ENCODE results near the gene KRT14.
"Not testable (repeated sequence)": the region's sequence is repeated elsewhere in the genome, so short reads cannot be mapped to it uniquely, and the experiment has no call there.

The KRT14 gene

GRCh38 chr17:41586863-41587495 lies at the start of gene KRT14:
KRT14 (minus strand) TSS chr17:41586895; CDS start chr17:41586834, 61 bp downstream.
- DNase-seq: no peak

DNA sequence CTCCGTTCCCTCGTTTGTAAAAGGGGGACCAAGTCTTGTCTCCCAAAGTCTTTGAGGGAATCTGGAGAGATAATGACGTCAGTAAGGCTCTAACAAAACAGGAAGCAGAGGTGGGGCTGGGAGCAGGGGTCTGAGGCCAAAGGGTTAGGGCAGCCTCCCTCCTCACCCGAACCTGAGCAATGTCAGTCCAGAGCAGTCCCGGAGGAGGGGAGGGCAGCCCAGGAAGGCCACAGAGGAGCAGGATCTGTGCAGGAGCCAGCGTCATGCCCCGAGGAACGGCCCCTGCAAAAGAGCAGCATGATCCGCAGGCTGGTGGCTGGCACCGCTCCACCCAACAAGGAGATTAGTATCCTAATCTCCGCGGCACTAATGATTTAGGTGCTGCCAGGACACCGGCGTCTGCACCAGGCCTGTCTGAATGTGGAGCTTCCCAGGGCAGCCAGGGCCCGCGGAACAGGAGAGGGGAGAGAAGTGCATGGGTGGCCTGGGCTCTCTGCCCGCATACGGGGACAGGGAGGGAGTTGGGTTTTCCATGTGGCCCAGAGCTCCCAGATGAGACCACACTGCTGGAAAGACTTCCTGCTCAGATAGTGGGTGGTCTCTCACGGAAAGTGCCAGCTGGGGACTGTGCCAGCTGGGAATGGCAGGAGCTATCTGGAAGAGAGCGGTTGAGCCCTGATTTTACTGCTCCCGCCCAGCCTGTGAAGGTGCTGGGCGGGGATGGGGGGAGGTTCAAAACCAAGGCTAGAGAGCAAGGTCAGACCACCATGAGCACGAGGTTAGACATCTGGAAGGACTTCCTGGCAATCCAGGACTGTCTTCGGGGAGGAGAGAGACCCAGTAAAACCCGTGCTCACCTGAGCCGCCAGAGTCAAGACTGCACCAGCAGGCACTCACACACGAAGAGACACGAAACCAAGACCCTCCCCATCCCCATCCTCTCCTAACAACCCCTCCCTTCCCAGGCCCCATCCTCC lies 48.7 kb upstream of the KRT14 start:
- DNase-seq: no peak

GRCh38 chr17:41634639-41635038 lies 47.9 kb upstream of the KRT14 start:
- no peak for DNase-seq

DNA sequence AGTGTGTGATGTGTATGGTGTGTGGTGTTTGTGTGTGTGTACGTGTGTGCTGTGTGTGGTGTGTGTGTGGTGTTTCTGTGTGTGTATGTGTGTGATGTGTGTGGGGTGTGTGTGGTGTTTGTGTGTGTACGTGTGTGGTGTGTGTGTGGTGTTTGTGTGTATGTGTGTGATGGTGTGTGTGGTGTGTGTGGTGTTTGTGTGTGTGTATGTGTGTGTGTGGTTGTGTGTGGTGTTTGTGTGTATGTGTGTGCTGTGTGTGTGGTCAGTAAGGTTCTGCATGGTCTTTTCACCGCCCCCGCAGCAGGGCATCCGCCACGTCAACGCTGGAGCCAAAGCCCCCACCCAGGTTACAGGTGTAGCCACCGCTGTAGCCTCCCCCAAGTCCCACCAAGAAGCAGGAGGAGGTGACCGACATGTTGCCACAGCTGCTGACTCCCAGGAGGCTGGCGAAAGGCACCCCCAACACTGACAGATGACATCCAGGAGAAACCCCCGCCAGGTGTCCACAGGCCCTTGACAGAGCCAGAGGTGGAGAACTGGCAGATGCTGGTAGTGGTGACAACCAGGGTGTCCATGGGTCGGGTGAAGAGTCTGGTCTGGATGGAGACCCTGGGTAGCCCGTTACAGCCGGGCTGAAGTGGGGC lies 47.0 kb upstream of the KRT14 start:
- DNase-seq: no peak

DNA sequence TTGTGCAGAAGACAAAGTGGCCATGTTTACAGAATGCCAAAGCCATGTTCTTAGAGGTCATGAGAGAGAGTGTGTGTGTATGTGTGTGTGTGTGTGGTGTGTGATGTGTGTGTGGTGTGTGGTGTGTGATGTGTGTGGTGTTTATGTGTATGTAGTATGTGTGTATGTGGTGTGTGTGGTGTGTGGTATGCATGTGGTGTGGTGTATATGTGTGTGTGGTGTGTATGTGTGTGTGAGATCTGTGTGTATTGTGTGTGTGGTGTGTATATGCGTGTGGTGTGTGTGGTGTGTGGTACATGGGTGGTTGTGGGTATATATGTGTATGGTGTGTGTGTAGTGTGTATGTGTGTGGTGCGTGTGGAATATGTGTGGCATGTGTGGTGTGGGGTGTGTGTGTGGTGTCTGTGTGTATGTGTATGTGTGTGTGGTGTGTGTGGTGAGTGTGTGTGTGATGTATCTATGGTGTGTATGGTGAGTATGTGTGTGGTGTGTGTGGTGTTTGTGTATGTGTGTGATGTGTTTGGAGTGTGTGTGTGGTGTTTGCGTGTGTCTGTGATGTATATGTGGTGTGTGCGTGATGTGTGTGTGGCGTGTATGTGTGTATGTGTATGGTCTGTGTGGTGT lies 45.9 kb upstream of the KRT14 start:
- DNase-seq: no peak

DNA sequence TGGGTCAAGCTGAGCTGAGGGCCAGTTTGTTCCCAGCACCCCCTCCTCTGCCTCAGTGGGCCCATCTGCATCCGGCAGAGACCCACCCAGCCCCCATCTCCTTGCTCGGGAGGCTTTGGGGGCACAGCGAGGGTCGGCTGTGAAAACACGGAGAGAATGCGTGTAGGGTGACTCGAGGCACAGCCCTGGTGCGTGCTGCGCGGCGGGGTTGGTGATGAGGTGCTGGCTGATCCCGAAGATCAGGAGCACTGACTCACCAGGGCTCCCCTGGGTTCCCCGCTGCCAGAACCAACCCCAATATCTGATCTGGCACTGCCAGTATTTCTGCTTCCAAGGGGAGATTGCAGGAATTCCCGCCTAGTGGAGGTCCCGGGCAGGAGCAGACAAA lies 45.2 kb upstream of the KRT14 start:
- no peak for DNase-seq

- DNase-seq: no peak
Measured at GRCh38 chr17:41631025-41631897, 44.6 kb upstream of the KRT14 start.

DNA sequence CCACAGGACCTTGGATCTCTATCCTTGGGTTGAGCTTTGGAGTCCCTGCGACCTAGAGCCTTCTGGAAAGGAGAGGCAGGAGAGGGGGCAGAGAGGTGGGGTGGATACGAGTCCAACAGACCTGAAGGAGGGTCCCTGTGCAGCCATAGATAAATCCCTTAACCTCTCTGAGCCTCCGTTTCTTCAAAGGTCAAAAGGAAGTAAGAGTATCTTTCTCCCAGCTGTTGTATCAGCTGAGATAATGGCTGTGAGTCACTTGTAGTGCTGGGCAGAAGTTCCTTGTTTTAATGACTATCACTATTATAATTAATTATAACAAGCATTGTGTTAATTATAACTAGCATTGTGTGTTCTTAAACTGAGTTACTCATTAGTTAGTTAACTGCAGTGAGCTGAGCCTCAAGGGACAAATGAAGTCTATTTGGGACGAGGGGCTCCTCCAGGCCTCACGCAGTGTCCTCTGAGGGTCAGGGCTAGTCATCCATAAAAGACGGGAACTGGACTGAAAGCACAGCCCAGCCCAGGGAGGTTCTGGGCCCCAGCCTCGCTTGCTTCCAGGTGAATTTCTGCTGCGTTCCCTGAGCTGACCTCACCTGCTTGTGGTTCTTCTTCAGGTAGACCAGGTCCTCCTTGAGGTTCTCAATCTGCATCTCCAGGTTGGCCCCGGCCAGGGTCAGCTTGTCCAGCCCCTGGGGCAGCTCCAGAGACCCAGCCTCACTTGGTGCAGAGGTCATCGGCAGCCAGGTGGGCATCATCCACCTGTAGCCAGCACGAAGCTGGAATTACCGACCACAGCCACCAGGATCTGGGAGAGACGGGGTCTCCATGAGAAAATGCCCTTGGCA lies 43.4 kb upstream of the KRT14 start:
- no peak for DNase-seq

DNA sequence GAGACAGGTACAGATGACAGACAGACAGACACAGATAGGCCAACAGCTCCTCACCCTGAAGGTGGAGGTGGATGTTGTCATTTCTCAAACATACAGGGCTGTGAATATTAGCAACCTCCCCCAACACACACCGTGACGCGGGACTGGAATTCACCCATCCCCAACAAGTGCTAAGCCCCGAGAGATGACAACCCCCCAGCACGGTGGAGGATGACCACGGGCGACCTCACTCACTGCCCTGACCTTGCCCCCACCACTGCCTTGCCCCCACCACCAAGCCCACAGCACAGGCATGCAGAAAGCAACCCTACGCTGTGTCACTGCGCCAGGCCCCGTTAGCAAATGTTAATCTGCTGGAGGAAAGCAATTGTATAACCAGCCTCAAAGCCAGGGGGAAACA lies 42.6 kb upstream of the KRT14 start:
- no peak for DNase-seq

- DNase-seq: not testable (repeated sequence)
Measured at GRCh38 chr17:41628621-41629255, 42.0 kb upstream of the KRT14 start.

- not testable (repeated sequence) for DNase-seq
Measured at GRCh38 chr17:41628073-41628370, 41.3 kb upstream of the KRT14 start.

DNA sequence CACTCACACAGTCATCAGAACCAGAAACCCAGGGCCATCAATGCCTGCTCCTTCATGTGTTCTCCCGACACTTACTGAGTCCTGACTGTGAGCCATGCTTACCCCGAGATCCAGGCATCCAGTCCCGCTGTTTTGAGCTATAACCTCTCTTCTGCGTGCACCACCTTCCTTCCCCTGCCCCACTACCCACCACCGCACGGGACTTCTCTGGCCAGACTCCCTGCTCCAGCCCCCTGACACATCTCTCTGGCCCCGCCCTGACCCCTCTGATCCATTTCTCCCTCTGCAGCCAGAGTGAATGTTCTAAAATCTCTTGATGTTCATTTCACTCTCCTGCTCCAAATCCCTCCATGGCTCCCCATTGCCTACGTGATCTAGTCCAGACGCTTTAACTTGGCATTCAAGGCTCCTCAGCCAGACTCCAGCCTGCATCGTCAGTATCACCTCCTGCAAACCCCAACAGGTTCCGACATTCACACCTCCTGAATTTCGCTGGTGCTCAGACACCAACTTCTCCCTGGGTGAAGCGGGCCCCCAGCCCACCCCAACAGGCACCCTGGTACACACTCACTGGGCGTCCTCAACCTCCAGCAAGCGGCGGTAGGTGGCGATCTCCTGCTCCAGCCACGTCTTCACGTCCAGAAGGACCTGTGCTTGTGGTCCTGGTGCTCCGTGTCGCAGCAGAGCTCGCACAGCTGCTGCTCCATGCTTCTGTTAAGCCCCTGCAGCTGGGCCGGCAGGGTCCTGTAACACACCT lies 40.8 kb upstream of the KRT14 start:
- DNase-seq: no peak

GRCh38 chr17:41626914-41627295 lies 40.2 kb upstream of the KRT14 start:
- DNase-seq: not testable (repeated sequence)

DNA sequence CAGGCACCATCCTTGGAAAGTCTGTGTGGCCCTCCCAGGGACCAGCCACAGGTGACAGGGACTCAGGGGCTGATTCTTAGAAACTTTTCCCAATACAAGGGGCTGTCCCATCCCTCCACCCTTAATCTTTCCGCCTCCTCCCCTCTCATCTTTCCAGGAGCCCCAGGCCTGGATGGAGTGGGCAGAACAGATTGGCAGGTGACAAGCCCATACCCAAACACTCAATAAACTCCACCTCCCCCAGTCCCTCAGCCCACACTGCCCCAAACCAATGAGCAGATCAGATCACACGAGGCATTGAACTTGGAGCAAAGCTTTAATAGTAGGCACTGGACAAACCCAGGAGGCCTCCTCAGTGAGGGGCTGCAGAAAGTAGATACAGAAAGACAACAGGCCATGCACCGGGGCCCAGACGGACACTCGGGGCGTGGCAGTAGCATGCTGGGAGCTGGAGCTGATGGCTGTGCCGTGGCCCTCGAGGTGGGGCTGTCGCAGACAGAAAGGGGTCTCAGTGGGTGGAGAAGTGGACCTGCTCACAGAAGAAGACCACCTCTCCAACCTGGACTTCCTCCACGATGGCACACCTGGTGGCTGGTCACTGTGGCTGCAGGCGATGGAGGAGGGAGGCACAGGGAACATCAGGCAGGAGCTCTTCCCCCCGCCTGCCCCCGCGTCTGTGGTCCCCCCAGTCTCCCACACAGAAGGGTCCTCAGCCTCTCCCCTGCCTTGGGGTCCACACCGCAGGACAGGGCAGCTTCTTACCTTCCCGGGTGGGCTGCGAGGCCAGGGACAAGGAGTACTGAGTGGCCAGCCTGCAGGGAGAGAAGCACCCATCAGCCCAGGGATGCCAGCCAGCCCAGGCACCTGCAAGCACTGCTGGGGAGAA lies 39.6 kb upstream of the KRT14 start:
- DNase-seq: not testable (repeated sequence)

GRCh38 chr17:41625602-41626001 lies 38.9 kb upstream of the KRT14 start:
- no peak for DNase-seq

GRCh38 chr17:41624208-41625101 lies 37.8 kb upstream of the KRT14 start, which contains the start of gene KRT17:
KRT17 (minus strand) TSS chr17:41624575; CDS start chr17:41624509, 66 bp downstream.
- no peak for DNase-seq

DNA sequence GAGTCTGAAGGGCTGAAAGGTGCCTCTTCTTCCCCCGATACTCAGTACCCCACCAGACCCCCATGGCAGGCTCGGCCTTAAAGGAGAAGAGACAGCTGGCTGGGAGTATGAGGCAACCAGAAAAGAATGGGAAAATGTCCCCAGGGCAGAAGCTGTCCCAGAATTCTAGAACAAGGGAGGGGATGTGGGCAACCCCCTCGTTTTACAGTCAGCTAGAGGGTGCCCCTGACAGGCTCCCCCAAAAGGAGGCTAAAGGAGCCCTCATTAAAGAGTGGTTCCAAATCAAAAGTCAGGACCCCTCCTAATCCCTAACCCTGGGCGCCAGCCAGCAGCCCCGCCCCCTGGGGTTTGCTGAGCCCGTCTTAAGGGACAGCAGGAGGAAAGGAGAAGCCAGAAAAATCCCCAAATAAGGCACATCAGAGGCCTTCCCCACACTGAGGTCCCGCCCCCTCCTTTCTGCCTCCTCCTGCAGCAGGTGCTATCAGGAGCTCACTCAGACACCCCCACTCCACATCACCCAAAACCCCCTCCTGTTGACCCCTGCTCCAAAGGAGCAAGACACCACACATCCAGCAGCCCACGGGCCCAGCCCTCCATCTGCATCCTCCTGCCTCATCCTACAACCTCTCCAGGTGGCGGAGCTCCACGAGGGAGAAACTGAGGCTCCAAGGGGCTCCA lies 36.6 kb upstream of the KRT14 start:
- DNase-seq: not testable (repeated sequence)

All from 8988T (cell line).